Subcutaneous abdominal adipose tissue (tissue), 5 donors: ENCODE measurements around the gene NSD2.

ENCODE experiments used
- H3K27ac ChIP-seq: one replicate; pipeline ENCODE4 v1.7.0; 2013; ENCODE audit warnings: low read depth, mild to moderate bottlenecking, inconsistent platforms, low read length, moderate library complexity
- H3K27me3 ChIP-seq, 5 donors: one replicate each; pipeline ENCODE4 v1.7.0; 2013; ENCODE audit warnings: low read length in 5 of 5, inconsistent platforms in 1 of 5; ENCODE audit not compliant: control insufficient read depth in 5 of 5, insufficient read depth in 4 of 5
- H3K36me3 ChIP-seq, 5 donors: one replicate each; pipeline ENCODE4 v1.7.0; 2013; ENCODE audit warnings: low read length in 5 of 5; ENCODE audit not compliant: control insufficient read depth in 5 of 5, insufficient read depth in 5 of 5
- H3K4me1 ChIP-seq, 5 donors: one replicate each; pipeline ENCODE4 v1.7.0; 2013; ENCODE audit warnings: low read length in 5 of 5, mild to moderate bottlenecking in 3 of 5, moderate library complexity in 1 of 5; ENCODE audit not compliant: control insufficient read depth in 5 of 5, insufficient read depth in 5 of 5
- H3K4me3 ChIP-seq, 5 donors: one replicate each; pipeline ENCODE4 v1.7.0; 2013; ENCODE audit warnings: low read length in 5 of 5, low read depth in 1 of 5
- H3K9ac ChIP-seq, 5 donors: one replicate each; pipeline ENCODE4 v1.7.0; 2013; ENCODE audit warnings: low read length in 5 of 5, mild to moderate bottlenecking in 4 of 5, moderate library complexity in 3 of 5
- H3K9me3 ChIP-seq, 5 donors: one replicate each; pipeline ENCODE4 v1.7.0; 2013; ENCODE audit warnings: low read length in 5 of 5; ENCODE audit not compliant: control insufficient read depth in 5 of 5
- donor health status: healthy.
- donor health status: healthy.
- donor health status: healthy.
- donor health status: healthy.
- donor health status: healthy.

The NSD2 gene

DNA sequence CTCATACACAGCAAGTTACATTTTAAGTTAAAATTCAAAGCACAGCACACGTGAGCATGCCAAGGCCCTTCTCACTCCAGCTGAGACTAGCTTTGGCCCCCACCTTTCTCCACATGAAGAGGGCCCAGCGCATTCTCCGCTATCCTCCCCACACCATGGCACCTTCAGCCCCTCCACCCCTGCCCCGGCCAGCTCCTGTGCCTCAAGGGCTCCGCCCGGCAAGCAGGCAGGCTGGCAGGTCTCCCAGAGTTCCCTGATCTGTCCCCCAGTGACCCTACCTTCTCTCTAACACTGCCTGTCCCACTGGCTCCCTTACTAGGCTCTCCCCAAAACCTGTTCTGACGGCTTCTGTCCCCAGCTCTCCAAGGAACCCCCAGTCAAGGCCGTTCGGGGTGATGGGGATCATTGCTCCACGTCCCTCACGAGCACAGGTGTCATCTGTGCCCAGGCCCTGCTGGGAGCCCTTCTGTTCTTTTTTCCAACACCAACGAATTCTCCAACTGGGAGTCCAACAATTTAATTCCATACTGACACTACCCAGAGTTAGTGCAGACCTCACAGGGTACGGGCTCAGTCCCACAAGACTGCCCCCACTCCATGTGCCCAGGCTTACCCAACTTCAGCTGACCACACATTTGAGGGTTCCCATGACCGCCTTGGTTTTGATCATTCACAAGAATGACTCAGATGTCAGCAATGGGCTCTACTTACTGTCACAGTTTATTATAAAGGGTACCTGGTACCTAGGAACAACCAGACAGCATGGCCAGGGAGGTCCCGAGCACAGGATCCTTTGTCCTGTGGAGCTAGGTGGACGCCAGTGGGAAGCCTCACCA, 19.4 kb upstream of the NSD2 start:
- Histone ChIP-seq H3K4me1 (peaks cover 5 to 63% (median 49%) of the 10 kb centered on the region in 5 donors), H3K4me3 (peak overlapping the region in 1 of 5 donors; percentile 0), H3K36me3 (peaks cover 0 to 7% (median under 1%) of the 10 kb centered on the region in 5 donors), H3K9me3 (no peaks in the 10 kb centered on the region), H3K27ac (peak overlapping the region; percentile 90), H3K27me3 (no peaks in the 10 kb centered on the region), H3K9ac (peak overlapping the region in 4 of 5 donors; percentile 16 to 56 (median 31))

GRCh38 chr4:1852904-1853623, 18.1 kb upstream of the NSD2 start:
- Histone ChIP-seq H3K4me3 (no peak overlapping the region), H3K9ac (peak overlapping the region in 1 of 5 donors; percentile 21), H3K4me1 (peaks cover 9 to 76% (median 57%) of the 10 kb centered on the region in 5 donors), H3K27me3 (no peaks in the 10 kb centered on the region), H3K27ac (peak overlapping the region; percentile 90), H3K36me3 (peaks cover 0 to 2% (median 0%) of the 10 kb centered on the region in 5 donors), H3K9me3 (no peaks in the 10 kb centered on the region)

DNA sequence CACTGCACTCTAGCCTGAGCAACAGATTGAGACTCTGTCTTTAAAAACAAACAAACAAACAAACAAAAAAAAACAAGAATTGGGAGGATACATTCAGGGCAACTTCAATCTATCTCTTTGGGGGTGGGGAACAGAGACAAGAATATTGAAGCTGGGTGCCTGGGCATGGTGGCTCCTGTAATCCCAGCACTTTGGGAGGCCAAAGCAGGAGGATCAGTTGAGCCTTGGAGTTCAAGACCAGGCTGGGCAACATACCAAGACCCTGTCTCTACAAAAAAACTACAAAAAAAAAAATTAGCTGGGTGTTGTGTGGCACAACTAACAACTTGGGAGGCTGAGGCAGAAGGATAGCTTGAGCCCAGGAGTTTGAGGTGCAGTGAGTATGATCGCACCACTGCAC, 16.4 kb upstream of the NSD2 start:
- H3K4me1 ChIP-seq: peaks cover 9 to 78% (median 67%) of the 10 kb centered on the region in 5 donors
- H3K27me3 ChIP-seq: no peaks in the 10 kb centered on the region
- peaks cover 0 to 2% (median 0%) of the 10 kb centered on the region in 5 donors for H3K36me3 ChIP-seq
- peak overlapping the region; percentile 56 to 89 (median 78) for H3K4me3 ChIP-seq
- H3K9me3 ChIP-seq: no peaks in the 10 kb centered on the region
- peak overlapping the region; percentile 74 for H3K27ac ChIP-seq
- peak overlapping the region; percentile 56 to 90 (median 82) for H3K9ac ChIP-seq

DNA sequence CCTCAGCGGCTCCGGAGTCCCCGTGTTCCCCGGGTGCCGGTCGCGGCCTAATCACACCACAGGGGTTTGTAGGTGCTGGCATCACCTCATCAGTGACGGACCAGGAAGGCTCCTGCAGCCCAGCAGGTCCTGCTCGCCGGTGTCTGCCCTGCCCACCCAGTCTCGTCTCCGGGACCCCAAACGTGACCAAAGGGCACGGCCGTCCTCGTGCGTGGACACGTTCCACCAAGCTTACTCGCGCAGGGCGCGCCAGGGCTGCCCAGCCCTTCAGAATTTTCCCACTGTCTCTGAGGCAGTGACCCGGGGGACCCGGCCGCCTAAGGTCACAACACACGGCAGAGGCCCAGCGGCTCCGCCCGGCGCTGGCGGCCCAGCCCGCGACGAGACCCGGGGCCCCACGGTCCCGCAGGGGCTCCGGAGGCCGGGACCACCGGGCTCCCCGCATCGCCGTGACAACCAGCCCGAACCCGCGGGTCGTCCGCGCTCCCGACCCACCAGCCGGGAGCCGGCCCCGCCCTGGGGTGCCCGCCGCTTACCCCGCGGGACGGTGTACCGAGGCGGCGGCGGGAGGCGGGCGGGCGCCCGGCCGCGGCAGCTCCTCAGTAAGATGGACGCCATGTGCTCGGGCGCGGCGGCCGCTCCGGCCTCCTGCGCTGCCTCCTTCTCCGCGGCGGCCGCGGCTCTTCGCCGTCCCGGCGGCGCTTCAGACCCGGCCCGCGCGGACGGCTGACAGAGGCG, 15.7 kb upstream of the NSD2 start:
- H3K4me3 ChIP-seq: peak overlapping the region; percentile 56 to 89 (median 78)
- H3K9me3 ChIP-seq: no peaks in the 10 kb centered on the region
- peak overlapping the region; percentile 56 to 90 (median 82) for H3K9ac ChIP-seq
- peaks cover 0 to 2% (median 0%) of the 10 kb centered on the region in 5 donors for H3K36me3 ChIP-seq
- peak overlapping the region; percentile 74 for H3K27ac ChIP-seq
- H3K4me1 ChIP-seq: peaks cover 9 to 74% (median 62%) of the 10 kb centered on the region in 5 donors
- H3K27me3 ChIP-seq: no peaks in the 10 kb centered on the region

DNA sequence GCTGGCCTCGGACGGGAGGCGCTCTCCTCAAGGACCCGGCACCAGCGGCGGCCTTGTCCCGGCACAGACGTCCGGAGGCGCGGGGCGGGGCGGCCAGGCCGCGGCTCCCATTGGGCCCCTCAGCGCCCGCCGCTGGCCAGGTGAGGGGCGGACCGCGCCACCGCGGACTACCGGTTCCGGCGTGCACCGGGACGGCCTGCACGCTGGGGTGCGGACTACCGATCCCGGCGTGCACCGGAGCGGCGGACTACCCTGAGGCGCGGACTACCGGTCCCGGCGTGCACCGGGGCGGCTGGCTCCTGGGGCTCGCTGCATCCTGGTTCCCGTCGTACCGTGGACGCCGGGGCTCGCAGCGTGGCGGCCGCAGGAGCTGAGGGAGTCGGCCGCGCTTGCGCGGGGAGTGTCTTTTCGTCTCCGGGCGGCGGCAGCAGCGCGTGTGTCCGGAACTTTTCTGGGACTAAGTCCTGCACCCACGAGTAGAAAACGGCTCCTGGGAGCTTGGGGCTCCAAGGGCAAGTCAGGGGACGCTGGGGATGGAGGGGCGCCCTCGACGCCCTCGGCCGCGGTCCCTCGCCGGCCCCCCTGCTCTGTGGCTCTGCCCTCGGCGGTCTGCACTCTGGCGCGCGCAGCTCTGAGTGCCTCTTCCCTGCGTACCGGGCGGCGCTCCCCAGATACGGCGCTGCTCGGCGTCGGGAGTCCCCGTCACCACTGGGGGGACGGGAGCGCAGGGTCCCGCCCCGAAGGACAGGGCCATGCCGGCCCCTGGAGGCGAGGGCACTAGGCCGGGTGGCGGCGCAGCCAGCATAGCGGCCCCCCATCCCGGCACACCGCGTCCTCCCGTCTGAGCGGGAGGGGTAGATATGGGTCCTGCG, 14.9 kb upstream of the NSD2 start, which contains the start of gene LETM1:
TSS of gene LETM1 (minus strand) at position 86 of the 872 bp plus-strand sequence. CDS start 206 bp downstream, outside the sequence.
- H3K36me3 ChIP-seq: peaks cover 0 to 2% (median 0%) of the 10 kb centered on the region in 5 donors
- H3K27ac ChIP-seq: peak within 1 kb of the TSS; percentile 74
- peak within 1 kb of the TSS; percentile 56 to 90 (median 82) for H3K9ac ChIP-seq
- no peaks in the 10 kb centered on the region for H3K27me3 ChIP-seq
- no peaks in the 10 kb centered on the region for H3K9me3 ChIP-seq
- H3K4me3 ChIP-seq: peak within 1 kb of the TSS; percentile 56 to 89 (median 78)
- H3K4me1 ChIP-seq: peaks cover 7 to 67% (median 55%) of the 10 kb centered on the region in 5 donors

DNA sequence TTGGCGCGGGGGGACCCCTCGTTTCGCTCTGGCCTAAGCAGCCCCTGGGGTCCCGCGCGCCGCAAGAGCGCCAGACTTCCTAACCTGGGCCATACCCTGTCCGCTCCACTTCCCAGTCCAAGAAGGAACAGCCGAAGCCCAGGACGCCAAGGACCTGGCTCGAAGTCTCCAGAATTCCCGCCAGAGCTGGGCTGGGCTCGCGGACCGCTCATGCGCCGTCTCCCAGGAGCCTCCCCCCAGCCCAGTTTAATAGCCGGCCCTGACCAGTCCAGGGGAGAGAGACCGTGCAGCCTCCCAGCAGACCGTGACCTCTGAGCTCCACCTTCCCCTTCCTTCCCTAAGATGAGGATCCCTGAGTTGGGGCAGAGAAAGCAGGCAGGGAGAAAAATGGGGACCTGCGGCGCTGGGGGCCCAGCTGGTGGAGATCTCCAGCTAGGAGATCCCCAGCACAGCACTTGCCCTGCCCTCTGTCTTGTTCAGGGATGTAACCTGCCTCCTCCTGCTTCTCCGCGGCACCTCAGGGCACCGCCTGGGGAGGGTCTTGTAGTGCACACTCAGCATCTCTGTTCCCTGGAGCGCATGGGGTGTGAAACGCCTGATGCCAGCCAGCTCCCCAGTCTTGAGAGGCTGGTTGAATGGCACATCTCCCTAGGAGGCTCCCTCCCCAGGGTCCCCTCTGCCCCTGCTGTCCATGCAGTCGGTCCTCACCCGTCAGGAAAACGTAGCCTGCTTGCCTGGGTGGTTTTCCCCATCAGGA, 14.1 kb upstream of the NSD2 start:
- peak overlapping the region in 4 of 5 donors; percentile 53 to 83 (median 80) for H3K9ac ChIP-seq
- H3K36me3 ChIP-seq: peaks cover 0 to 2% (median 0%) of the 10 kb centered on the region in 5 donors
- H3K4me1 ChIP-seq: peaks cover 4 to 63% (median 51%) of the 10 kb centered on the region in 5 donors
- no peaks in the 10 kb centered on the region for H3K9me3 ChIP-seq
- H3K27me3 ChIP-seq: peaks cover 0 to 2% (median 0%) of the 10 kb centered on the region in 5 donors
- H3K27ac ChIP-seq: peak overlapping the region; percentile 74
- peak overlapping the region; percentile 16 to 89 (median 78) for H3K4me3 ChIP-seq

DNA sequence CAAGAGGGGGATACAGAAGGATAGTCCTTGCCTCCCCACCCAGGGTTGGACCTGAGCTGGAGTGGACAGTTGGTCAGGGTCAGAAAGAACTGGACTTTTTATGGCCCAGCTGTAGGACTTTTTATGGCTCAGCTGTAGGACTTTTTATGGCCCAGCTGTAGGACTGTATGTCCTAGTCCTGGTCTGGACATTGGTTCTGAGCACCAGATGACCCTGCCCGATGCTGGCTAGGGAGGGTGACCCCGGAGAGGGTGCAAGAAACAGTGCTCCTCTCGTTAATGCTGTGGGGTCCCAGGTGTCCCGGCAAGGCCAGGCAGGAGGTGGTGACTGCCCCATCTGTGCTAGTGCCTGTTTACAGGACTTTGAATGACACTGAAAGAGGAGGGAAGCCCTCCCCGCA, 13.3 kb upstream of the NSD2 start:
- no peaks in the 10 kb centered on the region for H3K9me3 ChIP-seq
- H3K36me3 ChIP-seq: peaks cover 0 to 2% (median 0%) of the 10 kb centered on the region in 5 donors
- H3K4me1 ChIP-seq: peaks cover 4 to 62% (median 52%) of the 10 kb centered on the region in 5 donors
- H3K9ac ChIP-seq: no peak overlapping the region
- H3K27me3 ChIP-seq: peaks cover 0 to 2% (median 0%) of the 10 kb centered on the region in 5 donors
- no peak overlapping the region for H3K4me3 ChIP-seq
- no peak overlapping the region for H3K27ac ChIP-seq

DNA sequence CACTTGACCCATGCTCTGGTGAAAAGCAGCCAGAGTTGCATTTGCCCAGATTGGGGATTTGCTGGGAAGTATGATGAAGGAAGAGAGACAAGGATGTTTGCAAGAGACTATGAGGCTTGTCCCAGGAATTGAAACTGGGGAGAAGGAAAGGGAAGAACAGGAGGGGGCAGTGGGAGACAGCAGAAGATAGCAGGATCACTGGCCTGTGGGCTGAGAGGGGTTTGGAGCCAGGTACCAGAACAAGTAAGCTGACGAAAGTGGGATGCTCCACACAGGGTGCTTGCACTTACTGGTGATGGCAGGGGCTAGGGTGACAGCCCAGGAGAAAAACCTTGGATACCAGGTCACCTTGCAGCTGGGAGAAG, 11.8 kb upstream of the NSD2 start:
- Histone ChIP-seq H3K4me1 (peaks cover 4 to 53% (median 47%) of the 10 kb centered on the region in 5 donors), H3K4me3 (no peak overlapping the region), H3K9ac (peak overlapping the region in 1 of 5 donors; percentile 56), H3K36me3 (no peaks in the 10 kb centered on the region), H3K27me3 (peaks cover 0 to 8% (median 0%) of the 10 kb centered on the region in 5 donors), H3K9me3 (no peaks in the 10 kb centered on the region), H3K27ac (peak overlapping the region; percentile 11)
